Upper lobe of right lung (tissue), 1 donor: ENCODE results near the gene TENT5C. TPM values are rescaled to one million over a fixed set of nuclear protein-coding genes. Genes with fewer than 3 reads are reported as not detected.

Source experiments
- ATAC-seq: fragments of 200-7000 bp; cut with Tn5 transposase; one replicate; pipeline ENCODE4 v1.9.1; 2020; ENCODE audit warnings: mild to moderate bottlenecking, moderate library complexity
- DNase-seq: peaks from one replicate; pipeline ENCODE4 v3.0.0-alpha.2; 2020
- H3K27ac ChIP-seq: fragments of 200-600 bp; one replicate; pipeline ENCODE4 v1.8.0; 2022
- H3K27me3 ChIP-seq: fragments of 200-600 bp; one replicate; pipeline ENCODE4 v1.8.0; 2022; ENCODE audit warnings: mild to moderate bottlenecking
- H3K36me3 ChIP-seq: fragments of 200-600 bp; one replicate; pipeline ENCODE4 v1.8.0; 2022
- H3K4me1 ChIP-seq: fragments of 200-600 bp; one replicate; pipeline ENCODE4 v1.8.0; 2022
- H3K4me3 ChIP-seq: fragments of 200-600 bp; one replicate; pipeline ENCODE4 v1.8.0; 2022; ENCODE audit warnings: mild to moderate bottlenecking
- H3K9me3 ChIP-seq: fragments of 200-600 bp; one replicate; pipeline ENCODE4 v1.8.0; 2022
- CTCF ChIP-seq: fragments of 200-600 bp; IDR thresholded peaks from one replicate; pipeline ENCODE4 v1.8.0; 2022; ENCODE audit warnings: antibody characterized with exemption
- intact Hi-C: fragments of 100-400 bp; cut with DNase I; formaldehyde crosslinking; loops from one replicate; pipeline ENCODE4 v1.11.0; 2022
- total RNA-seq: library from RNA; stranded (reverse); fragmentation: NEBNext Ultra II Directional; extraction: Animal tissue kit (Norgen Biotek cat#: 25700); gene quantifications from one replicate; pipeline ENCODE4 v1.2.1, GENCODE V29; 2021
- donor health status: DM: no; HTN: yes; CAD: no; lungs with severe emphysema.

Gene TENT5C
- total RNA-seq, 1 donor from 2014 or later, result 13.7 TPM

- intact Hi-C loops, result no loop called here
- no peaks in the 10 kb centered on the region for H3K9me3 ChIP-seq
- no peaks in the 10 kb centered on the region for H3K27me3 ChIP-seq
- ATAC-seq (no peak), DNase-seq (no peak)
- H3K4me3 ChIP-seq, result no peak overlapping the region
- no peak for TF ChIP-seq CTCF
- no peak overlapping the region for H3K27ac ChIP-seq
- H3K4me1 ChIP-seq, result peaks cover 4% of the 10 kb centered on the region
- no peaks in the 10 kb centered on the region for H3K36me3 ChIP-seq
Observed at GRCh38 chr1:117638141-117638540, 32.3 kb downstream of the TENT5C start.

GRCh38 chr1:117638759-117639158, 32.9 kb downstream of the TENT5C start:
- intact Hi-C loops, result no loop called here
- no peak for TF ChIP-seq CTCF

DNA sequence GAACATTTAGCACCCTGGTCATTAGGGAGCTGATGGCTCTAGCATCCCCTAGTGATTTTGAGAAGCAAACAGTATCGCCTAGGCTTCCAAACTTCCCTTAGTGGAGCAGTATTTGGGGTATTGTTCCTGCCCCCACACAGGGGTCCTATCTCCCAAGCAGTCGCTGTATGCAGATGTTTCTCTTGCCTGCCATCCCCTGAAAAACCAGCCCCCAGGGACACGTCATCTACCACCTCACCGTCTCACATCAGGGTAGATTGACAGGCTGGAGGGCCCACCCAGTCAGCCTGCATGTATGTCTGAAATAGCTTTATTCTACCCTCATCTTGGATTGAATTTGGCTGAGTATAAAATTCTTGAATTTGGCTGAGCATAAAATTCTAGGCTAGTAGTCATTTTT, 33.9 kb downstream of the TENT5C start:
- H3K4me3 ChIP-seq, result no peak overlapping the region
- H3K27ac ChIP-seq, result no peak overlapping the region
- no peaks in the 10 kb centered on the region for H3K27me3 ChIP-seq
- no peaks in the 10 kb centered on the region for H3K9me3 ChIP-seq
- ATAC-seq (no peak), DNase-seq (no peak)
- no peak for TF ChIP-seq CTCF
- intact Hi-C loops, result no loop called here
- H3K36me3 ChIP-seq, result no peaks in the 10 kb centered on the region
- no peaks in the 10 kb centered on the region for H3K4me1 ChIP-seq

More at GRCh38 chr1:117638759-117639158, 32.9 kb downstream of the TENT5C start:
- H3K4me1 ChIP-seq, result no peaks in the 10 kb centered on the region
- no peak for DNase-seq
- no peak overlapping the region for H3K4me3 ChIP-seq
- no peaks in the 10 kb centered on the region for H3K9me3 ChIP-seq
- no peak overlapping the region for H3K27ac ChIP-seq
- H3K36me3 ChIP-seq, result no peaks in the 10 kb centered on the region
- H3K27me3 ChIP-seq, result no peaks in the 10 kb centered on the region
- ATAC-seq, result no peak

- intact Hi-C loops, result no loop called here
- Histone ChIP-seq H3K27me3 (no peaks in the 10 kb centered on the region), H3K4me1 (no peaks in the 10 kb centered on the region), H3K4me3 (no peak overlapping the region), H3K27ac (no peak overlapping the region), H3K36me3 (no peaks in the 10 kb centered on the region), H3K9me3 (no peaks in the 10 kb centered on the region)
- DNase-seq (no peak), ATAC-seq (no peak)
- no peak for TF ChIP-seq CTCF
Observed at GRCh38 chr1:117641536-117641935, 35.7 kb downstream of the TENT5C start.

GRCh38 chr1:117642963-117643362, 37.1 kb downstream of the TENT5C start:
- ATAC-seq (no peak), DNase-seq (no peak)
- Histone ChIP-seq H3K4me3 (no peak overlapping the region), H3K27me3 (no peaks in the 10 kb centered on the region), H3K9me3 (no peaks in the 10 kb centered on the region), H3K4me1 (no peaks in the 10 kb centered on the region), H3K27ac (no peak overlapping the region), H3K36me3 (no peaks in the 10 kb centered on the region)
- TF ChIP-seq CTCF, result no peak
- intact Hi-C loops, result no loop called here

GRCh38 chr1:117643601-117644000, 37.8 kb downstream of the TENT5C start:
- no peaks in the 10 kb centered on the region for H3K27me3 ChIP-seq
- intact Hi-C loops, result no loop called here
- H3K4me3 ChIP-seq, result no peak overlapping the region
- DNase-seq (no peak), ATAC-seq (no peak)
- H3K4me1 ChIP-seq, result no peaks in the 10 kb centered on the region
- H3K27ac ChIP-seq, result no peak overlapping the region
- TF ChIP-seq CTCF, result no peak
- no peaks in the 10 kb centered on the region for H3K9me3 ChIP-seq
- no peaks in the 10 kb centered on the region for H3K36me3 ChIP-seq
